Measurements from ENCODE around the gene MBNL1.
"Not testable (repeated sequence)": the region's sequence is repeated elsewhere in the genome, so short reads cannot be mapped to it uniquely, and the experiment has no call there.

GRCh38 chr3:152337337-152337736 lies 68.6 kb downstream of the MBNL1 start:
- not testable (repeated sequence) for TF ChIP-seq FOXA2 (IDR thresholded peaks at IDR 0.05); CTCF (IDR thresholded peaks at IDR 0.05; ENCODE audit: low read depth, low read length, missing input control); TAF1 (conservative IDR thresholded peaks at IDR 0.05); FOXA1 (IDR thresholded peaks at IDR 0.05)

Measured in liver (tissue), 3 donors.